Neuron (in vitro differentiated cells): Measurements from ENCODE around the gene MRPL27.
"Not testable (repeated sequence)": the region's sequence is repeated elsewhere in the genome, so short reads cannot be mapped to it uniquely, and the experiment has no call there.

Experiments
- H2AFZ ChIP-seq: one replicate; pipeline ENCODE4 v1.6.1; 2013; ENCODE audit warnings: low read depth, mild to moderate bottlenecking, inconsistent platforms, low read length, moderate library complexity
- H3K27me3 ChIP-seq: one replicate; pipeline ENCODE4 v1.6.1; 2013; ENCODE audit warnings: low read length; ENCODE audit not compliant: insufficient read depth
- H3K36me3 ChIP-seq: one replicate; pipeline ENCODE4 v1.6.1; 2013; ENCODE audit warnings: low read length; ENCODE audit not compliant: insufficient read depth
- H3K4me1 ChIP-seq: one replicate; pipeline ENCODE4 v1.6.1; 2013; ENCODE audit warnings: low read length; ENCODE audit not compliant: insufficient read depth
- H3K4me3 ChIP-seq: 2 replicates; pipeline ENCODE4 v1.5.1; 2013; ENCODE audit warnings: mild to moderate bottlenecking, low read length, moderate library complexity
- H3K9me3 ChIP-seq: one replicate; pipeline ENCODE4 v1.6.1; 2013; ENCODE audit warnings: low read length

The MRPL27 gene

DNA sequence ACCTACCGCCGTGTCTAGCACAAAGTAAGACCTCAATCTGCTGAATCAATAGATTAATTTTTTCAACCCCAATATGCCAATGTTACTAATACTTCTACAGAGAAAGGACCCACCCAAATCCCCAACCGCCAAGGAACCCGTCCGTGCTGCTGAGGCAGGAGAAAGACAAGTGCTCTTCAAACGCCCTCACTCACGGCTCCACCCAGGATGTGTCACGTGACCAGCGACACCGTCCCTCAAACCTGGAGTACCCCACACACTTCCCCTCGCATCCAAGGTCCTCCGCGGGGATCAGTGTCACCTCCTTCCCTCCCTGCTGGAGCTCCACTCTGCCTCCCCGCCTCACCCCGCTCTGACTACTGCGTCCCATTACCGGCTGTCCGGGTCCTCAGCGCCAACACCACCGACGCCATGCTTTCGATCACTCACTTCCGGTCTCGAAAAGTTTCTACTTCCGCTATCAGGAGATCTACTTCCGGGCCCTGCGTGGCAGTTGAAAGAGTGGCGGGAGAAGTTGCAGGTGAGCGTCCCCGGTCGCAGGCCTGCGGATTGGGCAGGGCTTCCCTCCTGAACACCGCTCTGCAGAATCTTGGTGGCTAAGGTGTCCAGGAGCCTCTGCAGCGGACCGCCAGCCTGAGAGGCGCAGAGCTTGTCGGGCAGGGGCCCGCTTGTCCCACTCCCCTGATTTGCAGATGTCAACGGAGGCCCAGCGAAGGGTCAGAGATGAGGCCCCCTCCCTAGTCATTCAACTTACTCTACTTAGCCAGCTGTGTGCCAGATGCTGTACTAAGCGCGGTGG, at the start of gene MRPL27, which contains the start of gene EME1:
TSS of gene MRPL27 (minus strand) at position 427 of the 799 bp plus-strand sequence. CDS start at position 413, 14 bp downstream.
TSS of gene EME1 (plus strand) at position 472 of the 799 bp plus-strand sequence. CDS start 1,980 bp downstream, outside the sequence.
- Histone ChIP-seq H2AFZ (peak within 1 kb of the TSS; percentile 22), H3K4me3 (peak within 1 kb of the TSS; percentile 55), H3K36me3 (peaks cover 41% of the 10 kb centered on the region), H3K27me3 (no peaks in the 10 kb centered on the region), H3K4me1 (peaks cover 15% of the 10 kb centered on the region), H3K9me3 (no peaks in the 10 kb centered on the region)

- no peaks in the 10 kb centered on the region for H3K36me3 ChIP-seq
- H2AFZ ChIP-seq = no peak overlapping the region
- peaks cover 2% of the 10 kb centered on the region for H3K27me3 ChIP-seq
- H3K9me3 ChIP-seq = no peaks in the 10 kb centered on the region
- peaks cover 4% of the 10 kb centered on the region for H3K4me1 ChIP-seq
- no peak overlapping the region for H3K4me3 ChIP-seq
These were observed 49.8 kb upstream of the MRPL27 start for GRCh38 chr17:50422738-50423137.

DNA sequence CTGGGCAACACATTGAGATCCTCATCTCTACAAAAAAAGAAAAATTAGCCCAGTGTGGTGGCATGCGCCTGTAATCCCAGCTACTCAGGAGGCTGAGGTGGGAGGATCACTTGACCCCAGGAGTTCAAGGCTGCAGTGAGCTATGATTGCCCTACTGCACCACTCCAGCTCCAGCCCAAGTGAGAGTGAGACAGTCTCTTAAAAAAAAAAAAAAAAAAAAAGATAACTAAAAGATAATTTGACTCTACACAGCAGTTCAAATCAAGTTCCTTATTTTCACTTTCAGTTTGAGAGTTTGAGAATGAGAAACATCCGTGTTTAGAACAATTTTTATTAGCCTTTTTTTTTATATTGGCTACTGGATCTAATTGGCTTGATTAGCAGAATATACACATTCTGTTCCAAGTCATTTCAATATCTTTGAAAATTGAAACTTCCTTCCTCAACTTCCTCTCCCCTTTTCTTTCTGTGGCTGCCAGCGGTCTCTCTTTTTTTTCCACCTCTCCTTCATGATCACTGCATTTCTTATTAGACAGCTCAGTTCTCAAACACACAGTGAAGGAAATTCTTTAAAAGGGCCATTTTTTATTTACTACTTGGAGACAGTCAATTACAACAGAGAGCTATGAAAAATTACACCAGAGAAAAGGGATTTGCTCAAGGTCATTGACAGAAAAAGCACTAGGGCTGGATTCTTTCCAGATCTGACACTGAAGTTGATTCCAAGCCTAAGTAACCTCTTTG, 48.5 kb upstream of the MRPL27 start:
- peaks cover 4% of the 10 kb centered on the region for H3K4me1 ChIP-seq
- H3K4me3 ChIP-seq = no peak overlapping the region
- no peaks in the 10 kb centered on the region for H3K9me3 ChIP-seq
- no peak overlapping the region for H2AFZ ChIP-seq
- H3K36me3 ChIP-seq = no peaks in the 10 kb centered on the region
- H3K27me3 ChIP-seq = peaks cover 4% of the 10 kb centered on the region

DNA sequence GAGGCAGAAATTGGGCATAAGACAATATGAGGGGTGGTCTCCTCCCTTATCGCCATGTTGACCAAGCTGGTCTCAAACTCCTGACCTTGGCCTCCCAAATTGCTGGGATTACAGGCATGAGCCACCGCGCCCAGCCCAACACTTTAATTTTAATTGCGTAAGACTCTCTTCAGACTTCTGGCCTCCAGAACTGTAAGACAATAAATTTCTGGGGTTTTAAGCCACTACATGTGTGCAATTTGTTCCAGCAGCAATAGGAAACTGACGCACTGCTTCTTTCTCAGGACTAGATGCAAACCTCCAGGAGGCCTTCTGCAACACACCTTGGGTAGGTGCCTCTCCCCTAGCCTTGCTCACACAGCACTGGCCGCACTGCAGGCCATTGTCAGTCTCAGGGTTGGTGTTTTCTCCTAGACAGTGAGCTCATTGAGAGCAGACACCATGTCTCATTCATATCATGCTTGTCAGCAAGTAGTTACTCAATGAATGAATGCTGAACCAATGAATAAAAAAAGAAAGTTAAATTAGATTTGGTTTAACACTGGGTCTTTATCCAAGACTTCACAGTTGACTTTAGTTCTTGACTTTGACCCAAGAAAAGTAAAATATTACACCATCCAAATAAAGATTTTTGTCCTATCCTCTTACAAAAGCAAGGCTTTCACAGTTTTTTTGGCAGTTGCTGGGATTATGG, 47.6 kb upstream of the MRPL27 start:
- peaks cover 4% of the 10 kb centered on the region for H3K4me1 ChIP-seq
- no peak overlapping the region for H3K4me3 ChIP-seq
- peaks cover 4% of the 10 kb centered on the region for H3K27me3 ChIP-seq
- no peaks in the 10 kb centered on the region for H3K9me3 ChIP-seq
- no peak overlapping the region for H2AFZ ChIP-seq
- no peaks in the 10 kb centered on the region for H3K36me3 ChIP-seq

DNA sequence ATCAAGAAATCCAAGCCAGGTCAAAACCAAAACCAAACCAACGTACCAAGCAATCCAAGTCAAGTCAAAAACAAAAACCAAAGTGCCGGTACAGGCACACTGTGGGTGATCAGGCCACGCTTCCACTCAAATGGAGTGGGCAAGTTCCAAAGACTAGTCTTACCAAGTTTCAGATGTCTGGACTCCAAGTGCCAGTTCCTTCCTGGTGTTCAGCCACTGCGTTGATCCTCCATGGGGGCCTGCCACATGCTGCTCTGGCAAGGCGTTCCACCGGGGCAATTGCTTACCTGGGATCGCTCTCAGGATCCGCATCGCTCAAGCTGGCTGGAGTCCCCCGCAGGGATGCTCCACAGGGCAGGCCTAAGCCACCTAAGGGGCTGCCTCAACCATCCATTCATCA, 46.6 kb upstream of the MRPL27 start:
- H3K4me3 ChIP-seq, H3K9me3 ChIP-seq, H2AFZ ChIP-seq, H3K36me3 ChIP-seq, H3K4me1 ChIP-seq, H3K27me3 ChIP-seq: not testable (repeated sequence)

GRCh38 chr17:50414808-50415207, 41.8 kb upstream of the MRPL27 start:
- Histone ChIP-seq H3K27me3 (peaks cover 10% of the 10 kb centered on the region), H3K4me3 (no peak overlapping the region), H3K9me3 (no peaks in the 10 kb centered on the region), H3K36me3 (no peaks in the 10 kb centered on the region), H2AFZ (no peak overlapping the region), H3K4me1 (no peaks in the 10 kb centered on the region)

GRCh38 chr17:50412188-50412732, 39.3 kb upstream of the MRPL27 start:
- Histone ChIP-seq H3K4me3 (no peak overlapping the region), H2AFZ (no peak overlapping the region), H3K4me1 (no peaks in the 10 kb centered on the region), H3K27me3 (peaks cover 10% of the 10 kb centered on the region), H3K9me3 (no peaks in the 10 kb centered on the region), H3K36me3 (no peaks in the 10 kb centered on the region)

- H3K9me3 ChIP-seq = no peaks in the 10 kb centered on the region
- no peaks in the 10 kb centered on the region for H3K36me3 ChIP-seq
- H3K4me3 ChIP-seq = no peak overlapping the region
- H3K27me3 ChIP-seq = peaks cover 21% of the 10 kb centered on the region
- H3K4me1 ChIP-seq = no peaks in the 10 kb centered on the region
- no peak overlapping the region for H2AFZ ChIP-seq
These were observed 34.9 kb upstream of the MRPL27 start for GRCh38 chr17:50407921-50408320.

- no peaks in the 10 kb centered on the region for H3K4me1 ChIP-seq
- no peaks in the 10 kb centered on the region for H3K36me3 ChIP-seq
- H2AFZ ChIP-seq = no peak overlapping the region
- no peaks in the 10 kb centered on the region for H3K9me3 ChIP-seq
- H3K4me3 ChIP-seq = no peak overlapping the region
- H3K27me3 ChIP-seq = peaks cover 21% of the 10 kb centered on the region
These were observed 33.6 kb upstream of the MRPL27 start for GRCh38 chr17:50406578-50406977.

DNA sequence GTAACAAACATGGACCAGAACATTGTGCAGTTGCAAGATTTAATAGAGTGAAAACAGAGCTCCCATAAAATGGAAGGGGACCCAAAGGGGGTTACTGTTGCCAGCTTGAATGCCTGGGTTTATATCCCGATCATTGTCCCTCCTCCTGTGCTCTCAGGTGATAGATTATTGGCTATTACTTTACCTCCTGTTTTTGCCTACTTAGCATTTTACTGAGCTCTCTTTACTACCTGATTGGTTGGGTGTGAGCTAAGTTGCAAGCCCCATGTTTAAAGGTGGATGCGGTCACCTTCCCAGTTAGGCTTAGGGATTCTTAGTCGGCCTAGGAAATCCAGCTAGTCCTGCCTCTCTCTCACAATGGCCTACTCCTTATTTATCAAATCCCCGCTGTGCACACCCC, 32.4 kb upstream of the MRPL27 start:
- H3K27me3 ChIP-seq = peaks cover 16% of the 10 kb centered on the region
- H2AFZ ChIP-seq, H3K4me1 ChIP-seq, H3K4me3 ChIP-seq, H3K36me3 ChIP-seq, H3K9me3 ChIP-seq: not testable (repeated sequence)

DNA sequence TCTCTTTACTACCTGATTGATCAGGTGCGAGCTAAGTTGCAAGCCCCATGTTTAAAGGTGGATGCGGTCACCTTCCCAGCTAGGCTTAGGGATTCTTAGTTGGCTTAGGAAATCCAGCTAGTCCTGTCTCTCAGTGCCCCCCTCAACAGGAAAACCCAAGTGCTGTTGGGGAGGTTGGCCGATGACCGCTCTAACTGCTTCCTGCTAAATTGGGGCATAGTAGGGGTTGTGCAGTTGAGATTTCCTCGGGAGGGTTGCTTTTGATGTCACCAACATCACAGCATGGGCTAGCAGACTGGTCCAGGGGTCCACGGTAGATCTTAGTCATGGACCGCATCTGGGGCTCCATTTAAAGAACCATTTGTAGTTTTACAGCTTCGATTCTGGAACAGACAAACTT, 26.6 kb upstream of the MRPL27 start:
- H3K4me3 ChIP-seq, H2AFZ ChIP-seq, H3K9me3 ChIP-seq, H3K27me3 ChIP-seq, H3K36me3 ChIP-seq: not testable (repeated sequence)
- peaks cover 10% of the 10 kb centered on the region for H3K4me1 ChIP-seq

DNA sequence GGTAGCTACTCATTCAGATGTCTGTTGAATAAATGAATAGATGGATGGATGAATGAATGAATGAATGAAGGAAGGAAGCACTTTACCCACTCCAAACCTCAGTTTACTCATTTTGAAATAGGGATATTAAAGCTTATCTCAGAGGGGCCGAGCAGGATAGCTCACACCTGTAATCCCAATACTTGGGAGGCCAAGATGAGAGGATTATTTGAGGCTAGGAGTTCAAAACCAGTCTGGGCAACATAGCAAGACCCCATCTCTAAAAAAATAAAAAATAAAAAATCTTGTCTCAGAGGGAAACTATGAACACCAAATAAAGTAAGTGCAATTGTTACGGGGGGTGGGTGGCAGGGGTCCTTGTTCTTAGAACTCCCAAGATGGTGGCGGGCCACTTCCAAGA, 25.7 kb upstream of the MRPL27 start:
- not testable (repeated sequence) for H3K9me3 ChIP-seq, H3K27me3 ChIP-seq, H2AFZ ChIP-seq, H3K4me3 ChIP-seq
- Histone ChIP-seq H3K36me3 (peaks cover 14% of the 10 kb centered on the region), H3K4me1 (peaks cover 10% of the 10 kb centered on the region)

DNA sequence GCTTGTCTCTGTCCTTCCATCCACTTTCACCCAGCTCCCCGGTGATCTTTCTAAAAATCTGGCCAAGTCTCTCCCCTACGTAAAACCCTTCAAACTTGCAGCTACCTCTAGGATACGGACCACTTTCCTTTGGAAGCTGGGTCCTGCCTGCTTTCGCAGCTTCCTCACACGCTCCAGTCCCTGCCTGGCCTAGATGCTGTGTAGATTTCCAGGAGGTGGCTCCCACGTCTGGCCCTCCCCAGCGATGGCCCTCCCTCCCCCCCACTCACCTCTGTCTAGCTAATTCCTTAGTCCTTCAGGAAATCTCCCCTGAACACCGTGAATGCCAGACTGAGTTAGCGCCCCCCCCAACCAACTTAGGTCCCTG, 24.9 kb upstream of the MRPL27 start:
- Histone ChIP-seq H3K4me3 (peak overlapping the region; percentile 88), H3K36me3 (peaks cover 22% of the 10 kb centered on the region), H3K9me3 (no peaks in the 10 kb centered on the region), H2AFZ (no peak overlapping the region), H3K4me1 (peaks cover 10% of the 10 kb centered on the region), H3K27me3 (no peaks in the 10 kb centered on the region)
